Liver (tissue), 2 donors: Measurements from ENCODE around the gene ACTL10.

Experiments used
- JUND ChIP-seq, 2 donors: IDR thresholded peaks; 2 replicates each; pipeline ENCODE4 v1.6.1; 2016; ENCODE audit warnings: antibody characterized with exemption in 2 of 2
- REST ChIP-seq: IDR thresholded peaks from 2 replicates; pipeline ENCODE4 v1.6.1; 2016; ENCODE audit warnings: antibody characterized with exemption, mild to moderate bottlenecking
- donor health status: healthy.

- TF ChIP-seq REST (no peak), JUND (IDR thresholded peaks at IDR 0.05) (no peak)
These were observed 44.1 kb downstream of the ACTL10 start for GRCh38 chr20:33710681-33711445.
